SIG-M5 (cell line): ENCODE results near the gene NXN.
"Not testable (repeated sequence)": the region's sequence is repeated elsewhere in the genome, so short reads cannot be mapped to it uniquely, and the experiment has no call there.

ENCODE experiments used
- DNase-seq: peaks from one replicate; lab custom pipeline; 2025; lab: John Stamatoyannopoulos, UW

Gene NXN

GRCh38 chr17:862582-862981 is 117.0 kb downstream of the NXN start:
- DNase-seq: no peak

DNA sequence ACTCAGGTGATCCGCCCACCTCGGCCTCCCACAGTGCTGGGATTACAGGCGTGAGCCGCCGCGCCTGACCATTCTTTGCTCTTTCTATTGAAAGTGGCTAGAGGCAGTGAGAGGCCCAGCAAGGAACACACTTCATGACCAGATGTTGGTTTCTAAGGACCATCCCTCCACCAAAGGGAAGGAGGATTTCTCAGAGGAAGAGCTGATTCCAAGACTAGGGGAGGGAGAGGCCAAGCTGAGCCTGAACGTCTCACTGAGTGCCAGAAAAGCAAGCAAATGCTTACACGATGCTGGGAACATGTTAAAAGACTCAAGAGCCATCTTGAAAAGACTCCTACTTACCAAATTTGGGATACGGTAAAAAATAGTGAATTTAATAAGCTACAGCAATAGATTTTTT is 118.2 kb downstream of the NXN start:
- DNase-seq: no peak

- no peak for DNase-seq
Observed at GRCh38 chr17:860805-861204, 118.8 kb downstream of the NXN start.

GRCh38 chr17:859824-860195 is 119.8 kb downstream of the NXN start:
- DNase-seq: no peak

GRCh38 chr17:859061-859823 is 120.3 kb downstream of the NXN start:
- no peak for DNase-seq

DNA sequence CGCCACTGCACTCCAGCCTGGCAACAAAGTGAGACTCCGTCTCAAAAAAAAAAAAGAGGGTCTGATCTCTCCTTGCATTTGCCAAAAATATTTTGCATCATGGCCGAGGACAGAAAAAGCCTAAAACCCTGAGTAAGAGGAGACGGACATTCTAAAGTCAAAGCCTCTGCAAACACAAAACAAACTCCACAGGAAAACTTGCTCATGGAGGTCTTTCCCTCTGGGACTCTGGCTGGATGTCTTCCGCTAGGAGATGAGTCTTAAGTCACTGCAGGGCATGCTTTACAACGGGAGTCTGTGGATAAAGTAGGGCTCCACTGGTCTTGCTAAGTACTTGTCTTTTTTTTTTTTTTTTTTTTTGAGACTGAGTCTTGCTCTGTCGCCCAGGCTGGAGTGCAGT is 123.4 kb downstream of the NXN start:
- DNase-seq: no peak

- no peak for DNase-seq
Observed at GRCh38 chr17:855569-855968, 124.0 kb downstream of the NXN start.

- not testable (repeated sequence) for DNase-seq
Observed at GRCh38 chr17:852850-853249, 126.7 kb downstream of the NXN start.

DNA sequence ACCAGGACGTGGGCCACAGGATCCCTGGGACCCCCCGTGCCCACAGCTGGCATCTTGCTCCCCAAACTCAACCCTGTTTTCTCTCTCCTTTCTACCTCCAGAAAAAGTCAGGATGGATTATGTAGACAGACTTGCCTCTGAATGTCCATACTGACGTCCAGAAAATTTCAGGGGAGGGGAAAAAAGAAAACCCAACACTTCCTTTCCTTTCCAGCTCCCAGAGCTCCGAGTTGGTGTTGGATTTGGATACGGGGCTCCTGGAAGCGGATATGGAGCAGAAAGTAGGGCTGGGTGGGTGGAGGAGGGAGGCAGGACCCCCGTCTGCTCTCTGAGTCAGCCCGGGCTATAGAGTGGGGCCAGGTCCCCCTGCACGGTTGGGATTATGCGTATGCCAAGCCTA is 127.2 kb downstream of the NXN start:
- no peak for DNase-seq

DNA sequence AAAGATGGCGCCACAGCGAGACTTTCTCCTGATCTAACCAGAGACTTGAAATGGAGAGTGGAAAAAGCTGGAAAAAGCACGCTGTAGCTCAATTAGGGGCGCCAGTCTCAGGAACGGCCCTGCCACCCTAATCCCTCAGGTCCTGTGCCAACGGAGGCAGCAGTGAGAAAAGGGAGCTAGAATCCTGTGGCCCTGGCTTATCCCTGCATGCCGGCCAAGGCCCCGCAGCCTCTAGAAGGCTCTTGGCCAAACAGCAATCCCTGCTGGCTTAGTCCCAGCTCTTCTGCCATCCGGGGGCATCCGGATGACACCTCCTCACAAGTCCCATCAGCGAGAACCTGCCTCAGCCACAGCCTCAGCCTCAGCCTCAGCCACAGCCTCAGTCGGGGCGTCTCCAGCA is 127.7 kb downstream of the NXN start:
- no peak for DNase-seq

GRCh38 chr17:850851-851763 is 128.5 kb downstream of the NXN start:
- DNase-seq: no peak

DNA sequence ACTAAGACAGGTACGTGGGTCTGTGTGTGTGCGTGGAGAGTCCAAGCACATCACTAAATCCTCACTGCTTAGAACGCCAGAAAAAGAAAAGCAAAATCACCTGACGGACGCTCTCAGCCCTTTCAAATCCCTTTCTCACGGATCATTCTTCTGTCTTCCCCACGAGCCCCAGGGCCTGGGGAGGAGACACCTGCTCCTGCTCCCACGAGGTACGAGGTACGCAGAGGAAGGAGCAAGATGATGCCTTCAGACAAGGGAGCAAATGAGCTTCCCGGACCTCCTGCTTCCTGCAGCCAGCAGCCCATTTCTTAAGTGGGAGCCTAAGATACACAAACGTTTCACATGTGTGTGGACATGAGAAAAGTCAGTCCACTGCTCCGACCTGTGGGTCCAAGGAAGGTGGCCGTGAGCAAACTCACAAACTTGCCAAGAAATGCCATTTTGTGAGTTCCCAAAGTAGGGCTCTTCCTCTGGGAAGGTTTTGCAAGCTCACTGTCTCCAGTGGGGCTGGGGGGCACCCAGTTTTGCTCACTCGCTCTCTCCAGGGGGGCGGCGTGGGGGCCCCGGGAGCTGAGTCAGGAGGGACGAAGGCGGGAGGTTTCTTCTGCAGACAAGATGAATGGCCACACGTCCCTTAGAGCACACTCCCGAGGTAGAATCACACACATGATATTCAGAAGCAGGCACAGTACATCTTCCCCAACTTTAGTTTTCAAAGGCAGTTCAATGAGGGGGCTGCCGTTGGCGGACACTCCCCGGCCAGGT is 129.3 kb downstream of the NXN start:
- no peak for DNase-seq

GRCh38 chr17:848402-848801 is 131.2 kb downstream of the NXN start:
- no peak for DNase-seq

GRCh38 chr17:846901-847843 is 132.4 kb downstream of the NXN start:
- no peak for DNase-seq

GRCh38 chr17:841313-841712 is 138.3 kb downstream of the NXN start:
- no peak for DNase-seq

GRCh38 chr17:838486-838885 is 141.1 kb downstream of the NXN start:
- DNase-seq: no peak

- no peak for DNase-seq
Observed at GRCh38 chr17:836151-836550, 143.4 kb downstream of the NXN start.

GRCh38 chr17:835721-836120 is 143.9 kb downstream of the NXN start:
- not testable (repeated sequence) for DNase-seq

- DNase-seq: no peak
Observed at GRCh38 chr17:835263-835662, 144.3 kb downstream of the NXN start.

DNA sequence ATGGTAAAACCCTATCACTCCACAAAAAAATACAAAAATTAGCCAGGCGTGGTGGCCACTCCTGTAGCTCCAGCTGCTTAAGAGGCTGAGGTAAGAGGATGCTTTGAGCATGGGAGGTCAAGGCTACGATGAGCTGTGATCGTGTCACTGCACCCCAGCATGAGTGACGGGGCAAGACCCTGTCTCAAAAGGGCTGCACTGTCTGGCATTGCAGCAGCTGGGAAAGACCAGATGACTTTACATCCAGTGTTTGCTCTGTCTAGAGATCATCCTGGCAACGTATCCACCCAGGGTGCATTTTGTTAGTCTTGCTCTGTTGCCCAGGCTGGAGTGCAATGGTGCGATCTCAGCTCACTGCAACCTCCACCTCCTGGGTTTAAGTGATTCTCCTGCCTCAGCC is 145.4 kb downstream of the NXN start:
- DNase-seq: no peak

- DNase-seq: no peak
Observed at GRCh38 chr17:830950-831349, 148.6 kb downstream of the NXN start.
